ENCODE measurements around the gene AHNAK2. TPM values are rescaled to one million over a fixed set of nuclear protein-coding genes. Genes with fewer than 3 reads are reported as not detected.

The AHNAK2 gene
- total RNA-seq, 6 donors from 2014 or later = 4.3 to 48.0 (median 12.9) TPM

GRCh38 chr14:104937694-104938365, 40.3 kb downstream of the AHNAK2 start:
- H3K27ac ChIP-seq = no peak overlapping the region
- H3K27me3 ChIP-seq = peaks cover 0 to 2% (median 0%) of the 10 kb centered on the region in 4 donors
- 78 to 80% methylated on average over 11 of the region's 11 CpGs for WGBS, 2 donors
- no peaks in the 10 kb centered on the region for H3K36me3 ChIP-seq
- H3K4me3 ChIP-seq = no peak overlapping the region
- H3K4me1 ChIP-seq = peaks cover 2 to 14% (median 5%) of the 10 kb centered on the region in 4 donors
- H3K9me3 ChIP-seq = no peaks in the 10 kb centered on the region
- no peak for ATAC-seq (ENCODE audit: low FRiP score in 2 of 2)
- TF ChIP-seq EP300 (IDR thresholded peaks at IDR 0.05) = no peak
- no peak for TF ChIP-seq POLR2A (IDR thresholded peaks at IDR 0.05)
- TF ChIP-seq POLR2AphosphoS5 (IDR thresholded peaks at IDR 0.05) = no peak
- no peak for TF ChIP-seq CTCF (IDR thresholded peaks at IDR 0.05)
- DNase-seq = no peak

- Histone ChIP-seq H3K4me1 (peaks cover 9 to 21% (median 11%) of the 10 kb centered on the region in 4 donors), H3K27ac (no peak overlapping the region), H3K36me3 (no peaks in the 10 kb centered on the region), H3K9me3 (no peaks in the 10 kb centered on the region), H3K4me3 (no peak overlapping the region), H3K27me3 (peaks cover 0 to 4% (median 0%) of the 10 kb centered on the region in 4 donors)
- TF ChIP-seq CTCF (IDR thresholded peaks at IDR 0.05) (no peak), POLR2AphosphoS5 (IDR thresholded peaks at IDR 0.05) (no peak), POLR2A (IDR thresholded peaks at IDR 0.05) (no peak), EP300 (IDR thresholded peaks at IDR 0.05) (no peak)
- DNase-seq (peak in 1 of 2 donors; percentile 30), ATAC-seq (ENCODE audit: low FRiP score in 2 of 2) (no peak)
- WGBS, 2 donors = 88 to 89% methylated on average over 1 to 4 of the region's 4 CpGs
Observed at GRCh38 chr14:104937161-104937560, 41.0 kb downstream of the AHNAK2 start.

GRCh38 chr14:104936361-104937155, 41.6 kb downstream of the AHNAK2 start:
- DNase-seq (no peak), ATAC-seq (ENCODE audit: low FRiP score in 2 of 2) (no peak)
- 63 to 73% methylated on average over 7 to 10 of the region's 10 CpGs for WGBS, 2 donors
- H3K27me3 ChIP-seq = peaks cover 0 to 4% (median 0%) of the 10 kb centered on the region in 4 donors
- no peaks in the 10 kb centered on the region for H3K9me3 ChIP-seq
- H3K4me1 ChIP-seq = peaks cover 10 to 26% (median 13%) of the 10 kb centered on the region in 4 donors
- no peak for TF ChIP-seq POLR2A (IDR thresholded peaks at IDR 0.05)
- TF ChIP-seq CTCF (IDR thresholded peaks at IDR 0.05) = no peak
- no peak for TF ChIP-seq POLR2AphosphoS5 (IDR thresholded peaks at IDR 0.05)
- no peak for TF ChIP-seq EP300 (IDR thresholded peaks at IDR 0.05)
- no peak overlapping the region for H3K4me3 ChIP-seq
- no peak overlapping the region for H3K27ac ChIP-seq
- no peaks in the 10 kb centered on the region for H3K36me3 ChIP-seq

GRCh38 chr14:104935955-104936354, 42.2 kb downstream of the AHNAK2 start:
- H3K9me3 ChIP-seq = no peaks in the 10 kb centered on the region
- no peaks in the 10 kb centered on the region for H3K36me3 ChIP-seq
- ATAC-seq (ENCODE audit: low FRiP score in 2 of 2) = no peak
- TF ChIP-seq CTCF (IDR thresholded peaks at IDR 0.05) = no peak
- WGBS, 2 donors = 72 to 100% methylated on average over 2 of the region's 2 CpGs
- no peak overlapping the region for H3K4me3 ChIP-seq
- DNase-seq = no peak
- no peak overlapping the region for H3K27ac ChIP-seq
- peaks cover 10 to 26% (median 13%) of the 10 kb centered on the region in 4 donors for H3K4me1 ChIP-seq
- peaks cover 0 to 4% (median 0%) of the 10 kb centered on the region in 4 donors for H3K27me3 ChIP-seq

All from upper lobe of left lung (tissue), 6 donors.